H9 (cell line): Measurements from ENCODE around the gene HS6ST2. TPM values are rescaled to one million over a fixed set of nuclear protein-coding genes. Genes with fewer than 3 reads are reported as not detected.

ENCODE experiments used
- DNase-seq: peaks from one replicate; pipeline ENCODE4 v3.0.0-alpha.2; 2017
- H2AFZ ChIP-seq: one replicate; pipeline ENCODE4 v1.6.1; 2013; ENCODE audit warnings: mild to moderate bottlenecking, low read length, control low read depth, moderate library complexity
- H2AK5ac ChIP-seq: 2 replicates; pipeline ENCODE4 v1.6.1; 2013; ENCODE audit warnings: low read length, control low read depth, mixed read lengths; ENCODE audit not compliant: insufficient read length
- H2BK120ac ChIP-seq: one replicate; pipeline ENCODE4 v1.6.1; 2013; ENCODE audit warnings: low read depth, mild to moderate bottlenecking, low read length, control low read depth, inconsistent platforms; ENCODE audit not compliant: poor library complexity, severe bottlenecking
- H2BK12ac ChIP-seq: 2 replicates; pipeline ENCODE4 v1.6.1; 2013; ENCODE audit warnings: low read length, control low read depth, mixed read lengths, low read depth; ENCODE audit not compliant: insufficient read length
- H2BK15ac ChIP-seq: 2 replicates; pipeline ENCODE4 v1.6.1; 2013; ENCODE audit warnings: low read depth, low read length, control low read depth
- H2BK20ac ChIP-seq: one replicate; pipeline ENCODE4 v1.6.1; 2013; ENCODE audit warnings: low read depth, mild to moderate bottlenecking, low read length, control low read depth, inconsistent platforms; ENCODE audit not compliant: poor library complexity, severe bottlenecking
- H2BK5ac ChIP-seq: 2 replicates; pipeline ENCODE4 v1.6.1; 2013; ENCODE audit warnings: low read length, control low read depth, mixed read lengths; ENCODE audit not compliant: insufficient read length
- H3K14ac ChIP-seq: 2 replicates; pipeline ENCODE4 v1.6.1; 2013; ENCODE audit warnings: low read length, control low read depth; ENCODE audit not compliant: insufficient read depth
- H3K18ac ChIP-seq: 2 replicates; pipeline ENCODE4 v1.6.1; 2013; ENCODE audit warnings: low read depth, mild to moderate bottlenecking, mixed read lengths, low read length, control low read depth; ENCODE audit not compliant: insufficient read length
- H3K23ac ChIP-seq: 2 replicates; pipeline ENCODE4 v1.6.1; 2013; ENCODE audit warnings: low read length, control low read depth, mixed read lengths, low read depth; ENCODE audit not compliant: insufficient read length
- H3K23me2 ChIP-seq: 2 replicates; pipeline ENCODE4 v1.6.1; 2013; ENCODE audit warnings: low read depth, mild to moderate bottlenecking, mixed read lengths, low read length, control low read depth; ENCODE audit not compliant: insufficient read length, poor library complexity, severe bottlenecking
- H3K27ac ChIP-seq: 2 replicates; pipeline ENCODE4 v1.5.1; 2013; ENCODE audit warnings: low read length, control low read depth, mixed read lengths, low read depth; ENCODE audit not compliant: insufficient read length
- H3K27me3 ChIP-seq: 2 replicates; pipeline ENCODE4 v1.6.1; 2013; ENCODE audit warnings: low read length, control low read depth, inconsistent platforms; ENCODE audit not compliant: insufficient read depth
- H3K4ac ChIP-seq: 2 replicates; pipeline ENCODE4 v1.6.1; 2013; ENCODE audit warnings: low read depth, mild to moderate bottlenecking, control low read depth, inconsistent platforms, low read length, moderate library complexity
- H3K4me1 ChIP-seq: 2 replicates; pipeline ENCODE4 v1.6.1; 2013; ENCODE audit warnings: low read length, control low read depth, inconsistent platforms; ENCODE audit not compliant: insufficient read depth
- H3K4me2 ChIP-seq: 2 replicates; pipeline ENCODE4 v1.6.1; 2013; ENCODE audit warnings: low read length, control low read depth, mixed read lengths; ENCODE audit not compliant: insufficient read length, insufficient read depth
- H3K56ac ChIP-seq: 2 replicates; pipeline ENCODE4 v1.6.1; 2013; ENCODE audit warnings: low read depth, mild to moderate bottlenecking, mixed read lengths, low read length, control low read depth; ENCODE audit not compliant: insufficient read length
- H3K79me1 ChIP-seq: 2 replicates; pipeline ENCODE4 v1.6.1; 2013; ENCODE audit warnings: low read depth, mild to moderate bottlenecking, moderate library complexity, low read length, control low read depth, inconsistent platforms; ENCODE audit not compliant: insufficient read depth, poor library complexity, severe bottlenecking
- H3K79me2 ChIP-seq: 2 replicates; pipeline ENCODE4 v1.6.1; 2013; ENCODE audit warnings: low read length, control low read depth, inconsistent platforms; ENCODE audit not compliant: insufficient read depth
- H3K9ac ChIP-seq: 2 replicates; pipeline ENCODE4 v1.6.1; 2013; ENCODE audit warnings: low read length, control low read depth, mixed read lengths; ENCODE audit not compliant: insufficient read length; ENCODE audit errors: extremely low read depth
- H3K9me3 ChIP-seq: one replicate; pipeline ENCODE4 v1.6.1; 2013; ENCODE audit warnings: low read depth, low read length, inconsistent platforms; ENCODE audit not compliant: control insufficient read depth
- H3T11ph ChIP-seq: one replicate; pipeline ENCODE4 v1.6.1; 2013; ENCODE audit warnings: mild to moderate bottlenecking, low read length, control low read depth, inconsistent platforms
- H4K20me1 ChIP-seq: one replicate; pipeline ENCODE4 v1.6.1; 2013; ENCODE audit not compliant: control insufficient read depth, insufficient read length, insufficient read depth
- H4K5ac ChIP-seq: 2 replicates; pipeline ENCODE4 v1.6.1; 2013; ENCODE audit warnings: low read depth, mild to moderate bottlenecking, mixed read lengths, low read length, control low read depth; ENCODE audit not compliant: insufficient read length
- H4K8ac ChIP-seq: replicated peaks from 2 replicates; pipeline ENCODE4 v1.6.1; 2013; ENCODE audit warnings: low read length, control low read depth, mixed read lengths, low read depth; ENCODE audit not compliant: insufficient read length
- H4K91ac ChIP-seq: 2 replicates; pipeline ENCODE4 v1.6.1; 2013; ENCODE audit warnings: low read depth, mild to moderate bottlenecking, moderate library complexity, mixed read lengths, low read length, control low read depth; ENCODE audit not compliant: insufficient read length
- H3K27ac Mint-ChIP-seq, 3 experiments: 2 replicates in 2 of 3; 3 replicates in 1 of 3; pipeline ENCODE4 v1.8.0; 2020 to 2021; ENCODE audit warnings: mixed read lengths in 3 of 3, mild to moderate bottlenecking in 1 of 3, moderate library complexity in 1 of 3
- H3K27me3 Mint-ChIP-seq: 2 replicates; pipeline ENCODE4 v1.8.0; 2021; ENCODE audit warnings: low read depth, mild to moderate bottlenecking, moderate library complexity, mixed read lengths
- H3K36me3 Mint-ChIP-seq, 3 experiments: 2 replicates in 2 of 3; 3 replicates in 1 of 3; pipeline ENCODE4 v1.8.0; 2020 to 2021; ENCODE audit warnings: low read depth in 3 of 3, mixed read lengths in 3 of 3; ENCODE audit not compliant: insufficient read depth in 1 of 3
- H3K4me1 Mint-ChIP-seq, 2 experiments: 2 replicates each; pipeline ENCODE4 v1.8.0; 2020; ENCODE audit warnings: mixed read lengths in 2 of 2
- H3K4me3 Mint-ChIP-seq, 2 experiments: 2 replicates in 1 of 2; 3 replicates in 1 of 2; pipeline ENCODE4 v1.8.0; 2020 to 2021; ENCODE audit warnings: mild to moderate bottlenecking in 2 of 2, mixed read lengths in 2 of 2, moderate library complexity in 1 of 2
- H3K9me3 Mint-ChIP-seq, 2 experiments: 2 replicates in 1 of 2; 3 replicates in 1 of 2; pipeline ENCODE4 v1.8.0; 2020; ENCODE audit warnings: mild to moderate bottlenecking in 2 of 2, mixed read lengths in 2 of 2, moderate library complexity in 1 of 2
- CTCF ChIP-seq: fragments of 200-600 bp; sonication (generic); conservative IDR thresholded peaks from 3 replicates; pipeline ENCODE4 v1.8.0; 2021; ENCODE audit warnings: antibody characterized with exemption, mild to moderate bottlenecking
- WGBS: extraction: QIAGEN DNeasy Blood & Tissue Kit; methylation state at CpG from one replicate; pipeline ENCODE4 v1.1.7; 2013; ENCODE audit warnings: missing lambda C conversion rate, low lambda C conversion rate, mixed read lengths; ENCODE audit not compliant: insufficient read length; ENCODE audit errors: extremely low coverage; 5-methylcytosine and 5-hydroxymethylcytosine counted together
- total RNA-seq: library from RNA; stranded (reverse); gene quantifications from 2 replicates; pipeline ENCODE4 v1.2.1, GENCODE V29; 2021

The HS6ST2 gene
- total RNA-seq, 1 experiment from 2014 or later, result 4.8 TPM

- Histone ChIP-seq H3K56ac (no peak overlapping the region), H3K18ac (no peak overlapping the region), H3K23ac (no peak overlapping the region), H3K4me2 (no peak overlapping the region), H3K27me3 (no peaks in the 10 kb centered on the region), H4K5ac (no peak overlapping the region), H2BK15ac (no peak overlapping the region), H3K79me1 (no peaks in the 10 kb centered on the region), H3K14ac (no peak overlapping the region), H3K9ac (no peak overlapping the region), H3K4me1 (peaks cover 20% of the 10 kb centered on the region), H3K23me2 (no peaks in the 10 kb centered on the region), H2BK20ac (no peak overlapping the region), H3K27ac (no peak overlapping the region), H3T11ph (no peak overlapping the region), H4K91ac (no peak overlapping the region), H2AK5ac (no peak overlapping the region), H3K79me2 (no peaks in the 10 kb centered on the region), H2BK120ac (no peak overlapping the region), H4K8ac (no peak overlapping the region), H3K4ac (no peak overlapping the region), H3K9me3 (no peaks in the 10 kb centered on the region), H2BK5ac (no peak overlapping the region), H2AFZ (no peak overlapping the region), H2BK12ac (no peak overlapping the region), H4K20me1 (no peaks in the 10 kb centered on the region)
- Mint-ChIP-seq H3K9me3 (peaks cover 0 to 2% of the 10 kb centered on the region in 2 experiments; a peak in 1 of 5 replicates), H3K4me1 (peaks cover 30 to 34% of the 10 kb centered on the region in 2 experiments), H3K36me3 (no peaks in the 10 kb centered on the region), H3K27me3 (no peaks in the 10 kb centered on the region), H3K27ac (no peak overlapping the region), H3K4me3 (no peak overlapping the region)
- no peak for DNase-seq
- TF ChIP-seq CTCF, result no peak
- no CpG with 5 or more reads among the region's 2 CpGs for WGBS
Observed at GRCh38 chrX:132822634-132823012, 135.8 kb downstream of the HS6ST2 start.
